LoVo (cell line): ENCODE results near the gene ERGIC2.
"Not testable (repeated sequence)": the region's sequence is repeated elsewhere in the genome, so short reads cannot be mapped to it uniquely, and the experiment has no call there.

ENCODE experiments used
- DNase-seq: peaks from one replicate; pipeline ENCODE4 v3.0.0-alpha.2; 2016; ENCODE audit warnings: low spot score

Gene ERGIC2

GRCh38 chr12:29299633-29300032 lies 81.3 kb downstream of the ERGIC2 start:
- no peak for DNase-seq

- no peak for DNase-seq
Observed at GRCh38 chr12:29291226-29291625, 89.7 kb downstream of the ERGIC2 start.

- not testable (repeated sequence) for DNase-seq
Observed at GRCh38 chr12:29290475-29290874, 90.5 kb downstream of the ERGIC2 start.

DNA sequence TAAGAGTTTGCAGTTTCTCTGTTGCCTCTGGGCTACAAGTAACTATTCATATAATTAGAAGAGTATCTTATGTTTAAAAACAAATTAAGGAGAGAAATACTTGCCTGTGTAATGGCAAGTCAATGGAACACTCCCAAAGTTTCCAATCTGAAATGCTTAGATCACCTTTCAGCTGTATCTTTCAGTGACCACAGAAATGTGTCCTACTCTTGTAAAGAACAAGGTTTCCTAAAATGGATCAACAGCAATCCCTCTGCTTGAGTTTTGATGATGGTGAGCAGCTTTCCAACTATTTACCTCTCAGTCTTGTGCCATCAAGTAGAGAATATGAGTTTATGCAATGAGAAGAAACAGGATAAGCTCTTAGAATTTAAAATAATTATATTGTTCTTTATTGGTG lies 92.9 kb downstream of the ERGIC2 start:
- no peak for DNase-seq

DNA sequence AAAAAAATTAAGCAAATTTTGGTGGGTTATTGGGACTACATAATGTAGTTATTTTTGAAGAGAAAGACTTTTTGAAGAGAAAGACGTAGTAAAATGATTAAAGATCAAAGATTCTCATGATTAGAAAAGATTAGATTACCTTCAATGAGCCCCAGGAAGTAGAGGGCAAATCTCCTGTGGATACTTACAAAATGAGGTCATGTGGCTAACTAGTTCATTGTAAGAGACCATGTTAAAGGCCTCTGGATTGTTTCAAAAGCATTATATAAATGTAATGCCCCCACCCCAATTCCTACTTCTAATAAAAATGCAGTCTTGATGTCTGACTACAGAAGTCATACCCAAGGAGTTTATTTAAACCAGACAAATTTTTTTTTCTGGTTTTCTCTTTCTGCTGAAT lies 93.3 kb downstream of the ERGIC2 start:
- no peak for DNase-seq
